ELR (cell line): ENCODE data around the gene SLC6A13.

Source experiments
- DNase-seq: peaks from one replicate; pipeline ENCODE4 v3.0.0-alpha.2; 2015; ENCODE audit warnings: low read depth

SLC6A13 gene

DNA sequence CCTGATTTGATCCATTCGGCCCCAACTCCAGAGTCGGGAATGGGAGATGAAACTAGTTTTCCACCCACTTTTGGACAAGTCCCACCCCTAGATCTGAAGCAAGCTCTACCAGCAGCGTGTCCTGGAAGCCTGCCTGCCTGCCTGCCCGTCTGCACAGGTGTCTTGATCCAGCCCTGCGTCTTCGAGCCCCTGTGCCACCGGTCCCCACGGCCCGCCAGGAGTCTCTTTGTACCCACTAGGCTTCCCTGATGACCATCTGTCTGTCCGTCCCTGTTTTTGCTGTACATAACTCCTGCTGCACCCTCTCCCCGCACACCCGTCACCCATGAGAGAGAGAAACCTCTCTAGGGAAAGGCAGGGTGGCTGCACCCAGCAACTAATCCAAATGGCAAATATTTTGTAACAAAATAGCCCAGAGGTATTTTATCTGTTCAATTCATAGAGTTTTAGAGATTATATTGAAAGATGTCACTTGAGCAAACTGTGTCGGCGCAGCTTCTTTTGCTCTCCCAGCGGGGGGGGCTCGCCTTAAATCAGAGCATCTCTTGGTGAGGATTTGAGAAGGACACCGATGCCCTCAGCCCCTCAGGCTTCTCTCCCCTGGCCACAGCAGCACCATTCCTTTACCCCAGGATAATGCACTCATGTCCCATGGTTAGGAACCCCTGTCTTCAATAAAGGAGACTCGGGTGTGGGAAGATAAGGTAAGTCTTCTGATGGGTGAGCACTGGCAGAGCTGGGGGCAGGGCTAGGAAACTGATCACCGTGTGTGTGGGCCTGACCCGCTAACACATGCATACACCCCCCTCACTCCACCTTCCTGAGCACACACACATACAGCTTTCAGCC lies 84.4 kb downstream of the SLC6A13 start:
- no peak for DNase-seq

DNA sequence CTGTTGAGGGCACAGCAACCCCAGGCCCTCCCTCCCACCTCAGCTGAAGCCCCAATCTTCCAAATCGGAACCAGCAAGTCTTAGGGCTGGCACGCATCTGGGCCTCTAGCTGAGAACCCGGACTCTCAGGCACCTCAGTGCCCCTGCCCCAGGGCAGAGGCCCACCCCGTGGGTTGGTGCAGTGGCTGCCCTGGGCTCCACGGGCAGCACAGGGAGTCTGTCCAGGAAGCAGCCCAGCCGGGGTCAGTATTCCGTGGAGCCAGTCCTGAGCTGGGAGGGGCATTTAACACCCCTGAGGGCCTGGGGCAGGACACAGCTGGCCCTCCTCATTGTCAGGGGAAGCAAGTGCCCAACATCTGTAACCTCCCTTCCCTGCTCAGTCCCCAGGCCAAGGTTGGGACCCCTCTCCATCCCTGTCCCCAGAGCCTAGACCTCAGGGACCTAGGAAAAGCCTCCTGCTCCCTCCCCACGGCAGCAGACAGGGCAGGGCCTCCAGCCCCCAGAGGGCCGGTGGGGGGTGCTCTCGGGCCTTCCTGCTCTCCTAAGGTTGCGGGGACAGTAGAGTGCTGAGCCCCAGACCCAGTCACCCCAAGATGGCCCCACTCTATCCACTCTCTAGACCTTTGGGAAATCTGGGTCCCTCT lies 85.2 kb downstream of the SLC6A13 start:
- DNase-seq: no peak

DNA sequence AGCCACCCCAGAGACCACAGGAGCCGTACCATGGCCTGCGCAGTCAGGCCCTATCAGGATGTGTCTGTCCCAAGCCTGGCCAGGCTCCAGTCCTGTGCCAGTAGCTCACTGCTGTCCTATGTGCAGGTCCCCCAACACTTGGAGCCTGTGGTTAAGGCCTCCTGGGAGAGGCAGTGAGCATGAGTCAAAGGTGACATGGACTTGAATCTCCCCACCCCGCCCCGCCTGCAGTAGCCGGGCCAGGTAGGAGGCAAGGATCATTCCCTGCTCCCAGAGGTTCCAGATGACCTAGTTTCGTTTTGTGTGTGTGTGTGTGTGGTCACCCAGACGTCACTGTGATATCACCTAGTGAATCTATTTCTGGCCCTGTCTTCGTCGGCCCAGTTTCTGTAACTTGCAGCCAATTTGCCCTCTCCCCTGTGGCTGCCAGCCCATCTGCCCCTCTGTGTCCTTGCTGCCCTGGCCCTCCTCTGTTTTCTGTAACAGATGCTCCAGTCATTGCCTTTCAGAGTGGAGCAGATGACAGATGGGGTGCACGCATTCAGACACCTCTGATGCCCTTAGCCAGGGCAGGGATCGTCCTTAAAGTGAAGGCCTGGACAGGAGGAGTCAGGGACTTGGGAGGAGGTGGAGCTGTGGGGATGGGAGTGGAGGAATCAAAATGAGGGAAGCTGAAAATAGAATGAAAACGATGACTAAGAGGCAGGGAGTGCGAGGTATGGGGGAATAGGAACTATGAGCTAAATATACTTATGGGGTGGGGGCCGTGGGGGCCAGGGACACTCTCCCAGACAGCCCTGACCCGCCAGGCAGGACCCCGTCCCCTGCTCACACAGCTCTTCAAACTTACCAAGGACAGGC lies 86.1 kb downstream of the SLC6A13 start:
- peak; percentile 47 for DNase-seq

DNA sequence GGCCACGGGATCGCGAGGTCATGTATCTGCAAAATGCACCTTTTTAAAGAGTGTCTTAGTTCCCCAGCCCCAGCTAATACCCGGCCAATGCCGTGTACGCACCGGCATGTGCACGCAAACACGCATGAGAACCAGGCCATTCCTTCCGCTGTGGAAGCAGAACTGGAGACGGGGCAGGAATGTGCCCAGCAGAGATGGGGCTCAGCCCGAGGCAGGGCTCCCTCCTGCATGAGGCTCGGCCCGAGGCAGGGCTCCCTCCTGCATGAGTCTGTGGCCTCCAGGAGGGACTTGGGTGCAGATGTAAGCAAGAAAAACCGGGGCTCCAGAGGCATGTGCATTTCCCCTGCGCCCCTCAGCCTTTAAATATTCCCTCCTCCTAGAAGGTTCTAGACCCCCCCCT lies 86.9 kb downstream of the SLC6A13 start:
- no peak for DNase-seq

DNA sequence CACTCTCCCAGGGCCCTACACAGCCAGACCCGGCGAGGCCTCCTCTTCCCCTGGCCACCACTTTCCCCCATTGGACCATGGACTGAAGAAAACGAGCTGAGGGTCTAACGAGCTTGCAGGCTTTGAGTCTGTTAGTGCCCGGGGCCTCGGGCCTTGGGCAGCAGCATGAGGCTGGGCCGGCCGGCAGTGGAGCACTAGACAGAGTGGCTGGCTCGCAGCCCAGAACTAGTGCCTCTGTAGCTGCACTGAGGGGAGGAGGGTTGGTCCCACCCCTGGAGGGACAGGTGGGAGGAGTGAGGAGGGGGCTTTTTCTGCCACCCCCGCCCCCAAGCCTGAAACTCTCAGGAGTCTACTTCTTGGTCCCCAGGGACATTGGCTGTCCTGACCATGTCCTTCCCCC lies 87.4 kb downstream of the SLC6A13 start:
- no peak for DNase-seq

DNA sequence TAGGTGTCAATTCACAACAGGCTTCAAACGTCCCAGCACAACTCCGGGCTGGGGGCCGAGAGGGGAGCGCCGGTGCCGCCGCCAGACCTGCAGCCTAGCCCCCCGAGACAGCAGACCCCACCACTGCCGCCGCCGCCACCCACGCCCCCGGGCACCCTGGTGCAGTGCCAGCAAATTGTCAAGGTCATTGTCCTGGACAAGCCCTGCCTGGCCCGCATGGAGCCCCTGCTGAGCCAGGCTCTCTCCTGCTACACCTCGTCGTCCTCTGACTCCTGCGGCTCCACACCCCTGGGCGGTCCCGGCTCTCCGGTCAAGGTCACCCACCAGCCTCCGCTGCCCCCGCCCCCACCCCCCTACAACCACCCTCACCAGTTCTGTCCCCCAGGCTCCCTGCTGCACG lies 88.0 kb downstream of the SLC6A13 start:
- DNase-seq: no peak

DNA sequence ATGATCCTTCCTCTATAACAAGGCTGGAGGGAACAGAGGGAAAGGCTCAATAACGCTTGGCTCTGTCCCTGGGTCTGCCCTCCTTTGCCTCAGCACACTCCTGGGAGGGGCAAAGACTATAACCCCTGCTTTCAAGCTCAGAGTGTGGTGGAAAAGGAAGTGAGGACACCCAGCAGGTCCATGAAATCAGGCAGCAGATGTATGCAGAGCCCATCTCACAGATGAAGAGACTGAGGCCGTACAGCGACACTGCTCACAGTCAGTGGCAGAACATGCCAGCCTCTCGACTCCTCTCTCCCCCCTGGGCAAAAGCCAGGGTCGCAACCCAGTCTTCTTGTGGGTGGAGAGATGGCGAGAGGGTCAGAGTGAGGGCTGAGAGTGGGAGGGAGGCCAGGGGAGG lies 88.5 kb downstream of the SLC6A13 start:
- no peak for DNase-seq

DNA sequence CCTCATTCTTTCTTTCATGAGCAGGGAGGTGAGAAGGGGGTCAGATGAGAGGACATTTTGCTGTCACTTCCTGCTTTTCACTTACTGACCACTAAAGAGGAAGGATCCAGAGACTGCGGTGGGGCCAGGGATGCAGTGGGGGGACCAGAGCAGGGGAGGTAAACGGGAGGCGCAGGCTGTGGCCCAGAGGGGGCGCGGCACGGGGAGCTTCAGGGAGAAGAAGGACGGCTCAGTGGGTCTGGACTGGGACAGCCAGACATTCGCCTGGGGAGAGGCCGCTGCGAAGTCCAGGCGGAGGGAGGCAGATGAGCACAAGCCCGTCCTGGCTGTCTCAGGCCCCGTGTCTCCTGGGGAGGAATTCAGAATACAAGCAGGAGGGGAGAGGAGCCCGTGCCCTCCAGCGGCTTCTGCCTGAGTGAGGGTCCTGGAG lies 89.9 kb downstream of the SLC6A13 start:
- no peak for DNase-seq

DNA sequence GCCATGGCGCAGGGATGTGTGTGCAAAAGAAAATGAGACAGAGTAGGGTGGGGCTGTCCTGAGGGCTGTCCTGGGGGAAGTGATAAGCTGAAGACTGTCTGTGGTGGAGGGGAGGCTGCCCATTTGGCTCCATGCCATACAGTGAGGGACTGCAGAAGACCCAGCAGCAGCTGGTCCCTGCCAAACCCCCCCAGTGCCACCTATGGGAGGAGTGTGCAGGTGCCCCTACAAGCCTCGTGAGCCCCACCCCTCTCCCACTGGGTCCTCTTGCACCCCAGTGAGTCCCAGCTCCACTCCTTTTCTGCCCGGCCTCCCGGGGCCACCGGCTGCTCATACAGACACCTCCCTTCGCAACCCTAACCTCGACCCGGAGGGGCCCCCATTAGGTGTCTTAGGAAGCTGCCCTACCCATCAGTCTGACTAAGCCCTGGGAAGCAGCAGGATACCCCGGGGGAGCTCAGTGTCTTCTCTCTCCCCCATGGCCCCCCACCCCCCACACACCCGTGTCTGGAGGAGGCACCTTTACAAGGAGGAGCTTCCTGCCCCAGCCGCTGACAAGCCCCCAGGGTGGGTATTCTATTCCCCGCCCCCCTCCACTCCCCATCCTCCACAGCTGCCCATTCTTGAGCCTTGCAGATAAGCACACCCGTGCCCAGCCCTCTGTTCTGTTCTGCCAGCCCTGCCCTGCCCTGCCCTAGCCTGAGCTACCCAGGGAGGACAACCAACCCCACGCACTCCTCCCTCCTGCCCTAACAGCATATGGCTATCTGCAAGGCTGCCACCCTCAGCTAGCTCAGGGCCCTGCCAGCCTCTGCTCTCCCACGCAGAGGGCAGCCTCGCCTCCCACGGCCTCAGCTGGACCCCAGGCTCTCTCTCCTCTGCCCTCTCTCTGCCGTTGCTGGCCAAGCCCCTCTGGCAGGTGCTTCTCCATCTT lies 90.6 kb downstream of the SLC6A13 start:
- no peak for DNase-seq

DNA sequence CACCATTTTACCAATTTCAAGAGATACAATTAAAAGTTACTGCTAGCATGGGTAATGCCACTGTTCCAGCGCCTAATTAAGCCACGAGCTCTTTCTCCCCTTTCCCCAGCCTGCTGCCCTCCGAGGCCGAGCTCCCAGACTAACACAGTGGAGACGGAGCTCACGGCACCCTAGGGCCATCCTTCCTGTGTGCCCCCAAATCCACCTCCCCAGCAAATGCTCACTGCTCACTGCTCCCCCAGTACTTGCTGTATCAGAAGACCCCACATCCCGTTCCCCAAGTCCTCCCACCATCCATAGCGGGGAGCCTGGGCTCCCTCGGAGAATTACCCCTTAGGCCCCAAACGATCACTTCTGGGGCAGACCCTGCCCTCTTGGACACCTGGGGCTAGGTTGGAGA lies 91.4 kb downstream of the SLC6A13 start:
- no peak for DNase-seq
